Measurements from ENCODE around the gene KCTD16. TPM values are rescaled to one million over a fixed set of nuclear protein-coding genes. Genes with fewer than 3 reads are reported as not detected.

Gene KCTD16
- total RNA-seq, 1 donor from 2014 or later, result 5.6 TPM

GRCh38 chr5:144531188-144531587 is 360.5 kb downstream of the KCTD16 start:
- no peak overlapping the region for H3K27ac Mint-ChIP-seq (ENCODE audit: unreplicated experiment)
- H3K27me3 Mint-ChIP-seq (ENCODE audit: low read depth, unreplicated experiment), result no peaks in the 10 kb centered on the region
- Histone ChIP-seq H3K4me3 (ENCODE audit: insufficient read depth, low read depth, low read length) (no peak overlapping the region), H3K4me1 (ENCODE audit: insufficient read depth, low read length) (no peaks in the 10 kb centered on the region), H3K9ac (ENCODE audit: low read length) (no peak overlapping the region), H2AFZ (ENCODE audit: low read depth, low read length) (no peak overlapping the region), H3K9me3 (ENCODE audit: insufficient read depth, low read depth, low read length) (no peaks in the 10 kb centered on the region), H3K27me3 (ENCODE audit: insufficient read depth, low read length) (no peaks in the 10 kb centered on the region), H3K79me2 (ENCODE audit: insufficient read depth, low read length) (no peaks in the 10 kb centered on the region), H4K20me1 (ENCODE audit: insufficient read depth, low read length) (no peaks in the 10 kb centered on the region), H3K4me2 (ENCODE audit: low read length) (no peak overlapping the region), H3K36me3 (ENCODE audit: insufficient read depth, low read length) (no peaks in the 10 kb centered on the region), H3K27ac (ENCODE audit: low read depth, low read length) (no peak overlapping the region)
- FAIRE-seq (no peak), DNase-seq (ENCODE audit: low read depth) (no peak)
- no peak for TF ChIP-seq EZH2 (IDR thresholded peaks at IDR 0.05; ENCODE audit: insufficient read depth, low read length)
- no peak for TF ChIP-seq CTCF (IDR thresholded peaks at IDR 0.05; ENCODE audit: insufficient read depth, low read depth, low read length)
- peaks cover 4% of the 10 kb centered on the region for H3K4me1 Mint-ChIP-seq (ENCODE audit: low read depth, unreplicated experiment)
- no peak overlapping the region for H3K4me3 Mint-ChIP-seq (ENCODE audit: unreplicated experiment)
- H3K36me3 Mint-ChIP-seq (ENCODE audit: low read depth, unreplicated experiment), result no peaks in the 10 kb centered on the region
- peaks cover 2% of the 10 kb centered on the region for H3K9me3 Mint-ChIP-seq (ENCODE audit: unreplicated experiment)

Other genes with a start within 250 kb of the KCTD16 start
- gene YIPF5, start 214 bp upstream of the KCTD16 start, total RNA-seq, result 132 and 144 TPM in 2 replicates